NOMO-1 treated with dmso at 0.1 percent for 144 hours (cell line): ENCODE measurements around the gene JUNB.
"Not testable (repeated sequence)": the region's sequence is repeated elsewhere in the genome, so short reads cannot be mapped to it uniquely, and the experiment has no call there.

Source experiments
- DNase-seq: peaks from one replicate; lab custom pipeline; 2025; ENCODE audit not compliant: unreplicated experiment; lab: John Stamatoyannopoulos, UW

The JUNB gene

GRCh38 chr19:12802267-12803106 is 11.2 kb downstream of the JUNB start:
- no peak for DNase-seq

- no peak for DNase-seq
Measured at GRCh38 chr19:12804051-12804450, 12.8 kb downstream of the JUNB start.

GRCh38 chr19:12806242-12807081 is 15.2 kb downstream of the JUNB start, which contains the start of gene RNASEH2A:
RNASEH2A (plus strand) TSS chr19:12806584; CDS start chr19:12806674, 90 bp downstream.
- peak; percentile 90 for DNase-seq

GRCh38 chr19:12815088-12815487 is 23.8 kb downstream of the JUNB start:
- DNase-seq, result no peak

GRCh38 chr19:12817188-12817587 is 25.9 kb downstream of the JUNB start:
- DNase-seq, result not testable (repeated sequence)

- not testable (repeated sequence) for DNase-seq
Measured at GRCh38 chr19:12817810-12818209, 26.5 kb downstream of the JUNB start.

- no peak for DNase-seq
Measured at GRCh38 chr19:12821761-12822160, 30.5 kb downstream of the JUNB start.

GRCh38 chr19:12825254-12826131 is 34.2 kb downstream of the JUNB start:
- no peak for DNase-seq

- no peak for DNase-seq
Measured at GRCh38 chr19:12828494-12828893, 37.2 kb downstream of the JUNB start.

- DNase-seq, result no peak
Measured at GRCh38 chr19:12833418-12833737, 42.1 kb downstream of the JUNB start.

GRCh38 chr19:12833738-12834565 is 42.7 kb downstream of the JUNB start:
- DNase-seq, result no peak

- DNase-seq, result no peak
Measured at GRCh38 chr19:12834566-12834943, 43.3 kb downstream of the JUNB start, which contains the start of gene RTBDN. RTBDN (minus strand) TSS chr19:12834579; CDS start chr19:12829979, 4,600 bp downstream.

GRCh38 chr19:12834976-12835757 is 43.9 kb downstream of the JUNB start:
- no peak for DNase-seq

- DNase-seq, result no peak
Measured at GRCh38 chr19:12836529-12836863, 45.2 kb downstream of the JUNB start.

- no peak for DNase-seq
Measured at GRCh38 chr19:12837225-12837624, 45.9 kb downstream of the JUNB start.

- DNase-seq, result peak; percentile 19
Measured at GRCh38 chr19:12838182-12838885, 47.0 kb downstream of the JUNB start, which contains the start of gene MAST1. MAST1 (plus strand) TSS chr19:12838515; CDS start chr19:12838573, 58 bp downstream.

GRCh38 chr19:12838886-12839756 is 47.8 kb downstream of the JUNB start:
- no peak for DNase-seq
